Measurements from ENCODE around the gene ATP8A2.

The ATP8A2 gene

DNA sequence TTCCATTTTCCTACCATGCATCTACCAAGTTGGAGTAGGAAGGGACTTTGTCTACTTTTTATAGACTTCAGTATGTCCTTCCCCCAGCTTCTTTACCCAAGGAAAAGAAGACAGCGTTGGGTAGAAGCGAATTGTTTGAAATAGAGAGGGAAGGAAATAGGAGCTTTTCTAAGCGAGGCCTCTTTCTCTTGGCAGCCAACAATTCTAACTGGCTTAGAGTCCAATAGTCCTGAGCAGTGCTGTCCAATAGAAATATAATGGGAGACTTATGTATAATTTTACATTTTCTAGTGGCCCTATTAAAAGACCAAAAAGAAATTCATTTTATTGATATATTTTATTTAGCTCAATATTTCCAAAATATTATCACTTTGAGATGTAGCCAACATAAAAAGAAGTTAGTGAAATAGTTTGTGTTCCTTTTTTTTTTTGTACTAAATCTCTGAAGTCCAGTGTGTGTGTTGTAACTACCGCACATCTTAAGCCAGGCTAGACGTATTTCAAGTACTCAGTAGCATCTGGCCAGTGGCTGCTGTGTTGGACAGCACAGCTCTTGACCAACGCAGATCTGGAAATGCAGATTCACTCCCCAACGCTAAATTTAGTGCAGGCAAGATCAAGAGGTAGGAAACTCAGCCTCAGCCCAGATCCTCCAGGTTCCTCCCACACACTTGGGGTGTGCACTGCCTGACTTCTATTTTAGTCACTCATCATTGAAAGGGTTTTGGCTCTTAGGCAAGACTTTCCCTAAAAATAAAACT lies 500.9 kb downstream of the ATP8A2 start:
- peak overlapping the region; percentile 36 for H3K27ac Mint-ChIP-seq
- peaks cover 67% of the 10 kb centered on the region for H3K4me1 Mint-ChIP-seq (ENCODE audit: low read depth)
- H3K27me3 Mint-ChIP-seq, result no peaks in the 10 kb centered on the region
- peaks cover 2% of the 10 kb centered on the region for H3K36me3 Mint-ChIP-seq
- peak overlapping the region; percentile 58 for H3K4me3 Mint-ChIP-seq
- H3K9me3 Mint-ChIP-seq (ENCODE audit: low read depth), result peaks cover 16% of the 10 kb centered on the region

DNA sequence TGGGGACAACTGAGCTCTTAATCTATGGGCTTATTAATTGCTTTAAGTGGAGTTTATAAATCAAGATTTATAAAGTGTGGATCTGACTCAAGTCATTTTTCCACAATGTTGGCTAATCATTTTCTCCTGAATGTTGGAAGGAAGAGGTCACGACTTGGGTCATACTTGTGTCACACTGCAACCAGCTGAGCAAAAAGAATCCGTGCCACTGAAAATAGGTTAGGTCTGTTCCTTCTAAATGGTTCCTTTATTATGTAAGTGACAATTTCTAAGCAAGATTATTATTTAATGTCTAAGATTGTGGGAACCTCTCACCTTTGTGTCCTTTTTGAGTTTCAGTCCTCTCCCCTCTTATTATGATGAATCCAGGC lies 501.5 kb downstream of the ATP8A2 start:
- peaks cover 71% of the 10 kb centered on the region for H3K4me1 Mint-ChIP-seq (ENCODE audit: low read depth)

DNA sequence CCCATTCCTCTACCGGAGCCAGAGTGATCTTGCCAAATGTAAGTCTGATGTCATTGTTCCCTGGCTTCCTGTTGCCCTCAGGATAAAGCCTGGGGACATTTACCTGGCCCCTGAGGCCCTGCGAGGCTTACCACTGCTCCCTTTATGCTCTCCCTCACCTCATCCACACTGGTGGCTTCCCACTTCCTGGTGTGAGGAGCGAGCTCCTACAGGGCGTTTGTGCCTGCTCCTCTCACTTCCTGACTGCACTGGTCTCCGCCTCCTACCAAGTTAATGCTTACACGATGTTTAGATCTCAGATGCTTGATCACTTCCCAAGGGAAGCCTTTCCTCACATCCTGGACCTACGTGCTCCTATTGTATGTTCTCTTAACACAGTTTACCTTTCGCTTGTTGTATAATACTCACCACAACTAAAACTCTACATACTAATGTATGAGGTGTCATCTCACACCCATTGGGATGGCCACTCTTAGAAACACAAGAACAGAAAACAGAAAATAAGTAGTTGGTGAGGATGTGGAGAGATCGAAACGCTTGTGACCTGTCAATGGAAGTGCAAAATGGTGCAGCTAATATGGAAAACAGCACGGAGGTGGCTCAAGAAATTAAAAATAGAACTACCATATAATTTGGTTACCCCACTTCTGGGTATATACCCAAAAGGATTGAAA lies 502.4 kb downstream of the ATP8A2 start:
- Mint-ChIP-seq H3K9me3 (ENCODE audit: low read depth) (peaks cover 16% of the 10 kb centered on the region), H3K27ac (peak overlapping the region; percentile 90), H3K4me1 (ENCODE audit: low read depth) (peaks cover 75% of the 10 kb centered on the region), H3K27me3 (no peaks in the 10 kb centered on the region), H3K4me3 (peak overlapping the region; percentile 59), H3K36me3 (peaks cover 2% of the 10 kb centered on the region)

More for the DNA sequence above, 501.5 kb downstream of the ATP8A2 start:
- Mint-ChIP-seq H3K9me3 (ENCODE audit: low read depth) (peaks cover 16% of the 10 kb centered on the region), H3K4me3 (peak overlapping the region; percentile 58), H3K27me3 (no peaks in the 10 kb centered on the region), H3K36me3 (peaks cover 2% of the 10 kb centered on the region), H3K27ac (peak overlapping the region; percentile 36)

DNA sequence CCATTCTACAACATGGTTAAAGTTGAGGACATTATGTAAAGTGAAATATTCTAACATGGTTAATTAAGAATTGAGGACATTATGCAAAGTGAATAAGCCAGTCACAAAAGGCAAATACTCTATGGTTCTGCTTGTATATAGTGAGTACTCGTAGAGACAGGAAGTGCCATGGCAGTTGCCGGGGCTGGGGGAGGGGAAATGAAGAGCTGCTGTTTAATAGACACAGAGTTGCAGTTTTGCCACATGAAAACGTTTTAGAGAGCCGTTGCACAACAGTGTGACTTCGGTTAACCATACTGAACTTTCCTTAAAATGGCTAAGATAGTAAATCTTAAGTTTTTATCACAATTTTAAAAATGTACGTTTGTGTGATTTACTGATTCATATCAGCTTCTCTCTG lies 503.1 kb downstream of the ATP8A2 start:
- Mint-ChIP-seq H3K9me3 (ENCODE audit: low read depth) (peaks cover 16% of the 10 kb centered on the region), H3K36me3 (peaks cover 2% of the 10 kb centered on the region), H3K4me3 (peak overlapping the region; percentile 59), H3K27ac (peak overlapping the region; percentile 90), H3K4me1 (ENCODE audit: low read depth) (peaks cover 75% of the 10 kb centered on the region), H3K27me3 (no peaks in the 10 kb centered on the region)

DNA sequence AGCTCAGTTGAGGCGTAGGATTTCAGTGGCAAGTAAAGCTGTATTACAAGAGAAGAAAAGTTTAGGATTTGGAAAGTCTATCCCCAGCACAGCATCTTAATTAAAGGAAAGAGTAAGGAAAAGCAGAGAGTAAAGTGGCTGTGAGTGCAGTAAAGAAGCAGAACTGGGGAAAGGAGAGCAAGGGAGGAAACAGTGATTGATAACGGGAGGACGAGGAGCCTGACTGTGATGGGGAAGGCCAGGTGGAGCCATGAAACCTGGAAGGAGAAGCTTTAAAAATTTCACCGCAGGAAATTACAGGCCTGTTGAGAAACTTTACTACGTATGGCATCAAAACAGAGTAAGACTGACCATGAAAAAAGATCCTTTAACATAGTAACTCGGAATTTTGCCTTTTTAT lies 504.5 kb downstream of the ATP8A2 start:
- Mint-ChIP-seq H3K27me3 (no peaks in the 10 kb centered on the region), H3K27ac (peak overlapping the region; percentile 90), H3K4me3 (no peak overlapping the region), H3K4me1 (ENCODE audit: low read depth) (peaks cover 77% of the 10 kb centered on the region), H3K9me3 (ENCODE audit: low read depth) (peaks cover 16% of the 10 kb centered on the region), H3K36me3 (peaks cover 2% of the 10 kb centered on the region)

DNA sequence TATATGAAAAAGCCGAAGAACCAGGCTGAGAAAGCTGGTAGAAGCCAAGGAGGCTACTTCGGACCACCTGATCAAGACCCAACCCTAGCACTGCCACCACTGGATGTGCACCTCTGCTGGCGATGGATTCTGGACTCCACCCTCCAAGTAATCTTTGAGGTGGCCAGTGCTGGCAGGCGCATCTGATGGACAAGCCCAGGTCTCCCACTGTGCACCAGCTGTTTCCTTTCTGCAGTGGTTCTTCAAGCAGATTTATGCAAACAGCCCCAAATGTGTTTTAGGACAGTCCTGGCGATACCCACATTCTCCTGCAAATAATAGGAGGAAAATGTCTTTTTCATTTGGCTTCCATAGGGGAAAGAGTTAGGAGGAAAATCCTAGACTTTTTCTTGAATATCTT lies 507.7 kb downstream of the ATP8A2 start:
- Mint-ChIP-seq H3K27ac (no peak overlapping the region), H3K36me3 (no peaks in the 10 kb centered on the region), H3K27me3 (no peaks in the 10 kb centered on the region), H3K4me1 (ENCODE audit: low read depth) (peaks cover 83% of the 10 kb centered on the region), H3K4me3 (no peak overlapping the region), H3K9me3 (ENCODE audit: low read depth) (peaks cover 4% of the 10 kb centered on the region)

DNA sequence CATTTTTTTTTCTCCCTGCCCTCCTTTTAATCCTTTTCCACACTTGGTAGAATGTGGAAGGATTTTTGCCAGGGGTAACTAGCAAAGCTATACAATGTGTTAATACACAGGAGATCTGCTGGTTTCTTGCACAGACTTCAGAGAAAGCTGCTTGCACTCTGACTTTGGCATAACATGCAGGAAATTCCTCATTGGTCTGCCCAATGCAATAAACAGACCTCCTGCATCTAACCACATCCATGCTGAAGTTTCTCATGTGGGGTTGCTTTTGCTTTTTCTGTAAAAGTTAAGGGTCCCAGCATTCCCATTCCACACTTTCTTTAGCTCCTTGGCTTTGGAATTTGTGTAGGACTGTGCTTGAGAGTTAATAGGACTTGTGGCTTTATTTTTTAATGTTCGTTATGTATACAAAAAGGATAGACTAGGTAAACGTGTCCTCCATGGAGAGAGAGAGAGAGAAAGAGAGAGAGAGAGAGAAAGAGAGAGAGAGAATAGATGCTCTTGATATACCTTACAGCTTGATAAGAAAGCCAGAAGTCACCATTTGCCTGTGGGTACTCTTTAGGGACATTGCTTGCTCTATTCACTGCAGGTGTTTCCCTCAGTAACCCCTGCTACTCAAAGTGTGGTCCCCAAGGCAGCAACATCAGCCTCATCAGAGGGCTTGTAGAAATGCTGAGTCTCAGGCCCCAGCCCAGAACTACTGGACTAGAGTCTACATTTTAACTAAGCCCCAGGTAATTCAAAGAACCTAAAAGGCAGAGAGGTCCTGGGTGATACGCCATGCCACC lies 509.6 kb downstream of the ATP8A2 start:
- no peaks in the 10 kb centered on the region for H3K27me3 Mint-ChIP-seq
- H3K36me3 Mint-ChIP-seq, result no peaks in the 10 kb centered on the region
- peaks cover 74% of the 10 kb centered on the region for H3K4me1 Mint-ChIP-seq (ENCODE audit: low read depth)
- H3K4me3 Mint-ChIP-seq, result no peak overlapping the region
- H3K9me3 Mint-ChIP-seq (ENCODE audit: low read depth), result no peaks in the 10 kb centered on the region
- H3K27ac Mint-ChIP-seq, result no peak overlapping the region

DNA sequence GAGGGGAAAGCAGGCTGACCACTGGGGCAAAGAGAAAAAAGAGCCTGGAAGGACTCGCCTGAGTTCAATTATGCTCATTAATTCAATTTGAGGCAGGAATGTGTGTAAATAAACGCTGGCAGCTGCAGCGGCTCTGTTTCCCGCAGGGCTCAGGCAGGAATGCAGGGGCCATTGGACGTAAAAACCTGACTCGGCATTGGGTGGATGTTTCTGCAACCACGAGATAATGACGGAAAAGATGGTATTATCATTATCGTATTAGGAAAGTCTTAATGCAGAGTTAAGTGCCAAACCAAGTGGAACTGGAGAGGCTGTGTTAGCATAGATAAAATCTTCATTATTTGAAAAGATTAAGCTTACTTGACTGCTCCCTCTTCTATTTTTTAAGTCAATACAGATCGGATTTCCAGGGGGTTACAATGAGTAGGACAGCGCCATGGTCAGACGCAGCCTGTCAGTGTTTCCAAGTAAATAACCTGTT lies 510.2 kb downstream of the ATP8A2 start:
- Mint-ChIP-seq H3K9me3 (ENCODE audit: low read depth) (no peaks in the 10 kb centered on the region), H3K27me3 (no peaks in the 10 kb centered on the region), H3K36me3 (no peaks in the 10 kb centered on the region), H3K27ac (no peak overlapping the region), H3K4me1 (ENCODE audit: low read depth) (peaks cover 74% of the 10 kb centered on the region), H3K4me3 (no peak overlapping the region)

DNA sequence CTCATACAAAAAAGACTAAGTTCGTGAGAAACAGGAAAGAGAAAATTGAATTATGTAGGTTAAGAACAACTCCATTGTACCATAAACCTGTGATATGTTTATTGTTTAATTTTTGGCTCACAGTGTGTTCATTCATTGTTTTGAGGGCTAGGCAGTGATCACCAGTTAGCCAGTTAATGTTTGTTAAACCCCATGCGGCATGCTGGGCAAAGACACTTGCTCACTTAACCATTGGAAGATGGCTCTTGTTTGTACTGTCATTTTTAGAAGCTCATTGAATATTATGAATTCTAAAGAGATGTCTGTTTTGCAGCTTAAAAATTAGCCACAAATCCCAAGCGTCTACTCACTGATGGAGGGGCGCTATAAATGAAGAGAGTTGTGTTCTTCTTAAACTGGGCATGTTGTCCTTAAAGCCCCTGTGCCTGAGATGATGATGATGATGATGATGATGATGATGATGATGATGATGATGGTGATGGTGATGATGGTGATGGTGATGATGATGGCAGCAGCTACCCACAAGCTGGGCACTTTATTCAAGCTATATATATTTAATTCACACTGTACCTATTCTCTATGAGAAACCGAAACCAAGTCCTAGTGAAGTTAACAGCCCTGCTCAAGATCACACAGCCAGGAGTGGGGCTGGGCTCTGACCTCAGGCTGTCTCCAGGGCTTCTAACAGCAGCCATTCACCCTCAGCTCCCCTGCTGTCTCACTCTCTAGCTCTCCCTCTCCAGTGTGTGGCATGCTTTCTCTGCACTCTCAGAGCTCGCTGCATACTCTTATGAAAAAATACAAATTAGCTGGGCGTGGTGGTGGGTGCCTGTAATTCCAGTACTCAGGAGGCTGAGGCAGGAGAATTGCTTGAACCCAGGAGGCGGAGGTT lies 510.9 kb downstream of the ATP8A2 start:
- H3K27ac Mint-ChIP-seq, result no peak overlapping the region
- H3K4me3 Mint-ChIP-seq, result peak overlapping the region; percentile 12
- peaks cover 69% of the 10 kb centered on the region for H3K4me1 Mint-ChIP-seq (ENCODE audit: low read depth)
- no peaks in the 10 kb centered on the region for H3K9me3 Mint-ChIP-seq (ENCODE audit: low read depth)
- no peaks in the 10 kb centered on the region for H3K27me3 Mint-ChIP-seq
- H3K36me3 Mint-ChIP-seq, result no peaks in the 10 kb centered on the region

DNA sequence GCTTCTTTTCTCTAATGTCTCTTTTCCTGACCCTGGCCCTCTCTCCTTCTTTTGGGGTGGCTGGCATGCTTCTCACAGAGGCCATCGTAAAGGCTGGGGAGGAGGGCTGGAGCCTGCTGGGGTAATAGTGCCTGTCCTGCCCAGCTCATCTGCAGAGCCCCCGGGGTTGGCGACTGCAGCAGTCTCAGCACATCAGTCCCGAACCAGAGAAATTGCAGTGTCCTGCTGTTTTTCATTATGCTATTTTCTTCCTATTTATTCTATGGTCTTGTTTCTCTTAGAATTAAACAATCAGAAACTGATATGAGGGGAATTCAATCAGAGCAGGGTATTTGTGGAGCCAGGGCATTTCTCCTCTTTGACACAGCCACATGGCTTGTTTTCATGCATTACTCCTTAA lies 513.6 kb downstream of the ATP8A2 start:
- Mint-ChIP-seq H3K27ac (peak overlapping the region; percentile 46), H3K4me1 (ENCODE audit: low read depth) (peaks cover 64% of the 10 kb centered on the region), H3K36me3 (no peaks in the 10 kb centered on the region), H3K27me3 (no peaks in the 10 kb centered on the region), H3K9me3 (ENCODE audit: low read depth) (no peaks in the 10 kb centered on the region), H3K4me3 (no peak overlapping the region)

DNA sequence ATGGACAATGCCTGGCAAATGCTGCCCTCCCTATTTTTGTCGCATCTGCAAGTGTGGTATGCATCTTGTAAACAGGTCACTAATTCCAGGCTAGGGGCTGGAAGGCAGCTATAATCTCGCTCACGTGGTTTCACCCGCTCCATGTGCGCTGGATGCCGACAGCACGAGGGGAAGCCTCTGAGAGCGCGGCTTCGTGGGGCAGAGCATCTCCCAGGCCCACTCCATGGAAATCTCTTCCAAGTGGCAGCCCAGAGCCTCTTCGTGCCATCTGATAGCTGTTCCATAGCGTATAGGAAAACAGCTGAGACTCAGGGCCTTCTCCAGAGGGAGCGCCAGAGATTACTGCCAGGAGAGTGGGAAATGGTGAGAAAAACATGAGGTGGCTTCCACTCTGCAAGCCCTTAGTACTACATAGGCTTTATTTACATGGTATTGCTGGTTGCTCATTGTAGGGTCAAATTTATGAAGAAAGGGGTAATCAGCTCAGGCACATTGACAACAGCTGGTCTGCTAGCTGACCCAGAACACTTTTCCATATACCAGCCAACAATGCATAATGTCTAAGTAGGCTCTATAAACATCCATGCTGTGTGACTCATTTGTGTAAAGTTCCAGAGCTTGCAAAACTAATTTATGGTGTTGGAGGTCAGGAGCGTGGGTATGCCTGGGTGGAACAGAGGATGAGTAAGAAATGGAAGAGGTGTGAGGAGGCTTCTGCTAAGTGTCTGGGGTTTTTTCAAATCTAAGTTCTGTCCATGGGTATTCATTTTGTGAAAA lies 514.9 kb downstream of the ATP8A2 start:
- no peaks in the 10 kb centered on the region for H3K27me3 Mint-ChIP-seq
- peak overlapping the region; percentile 7 for H3K27ac Mint-ChIP-seq
- no peak overlapping the region for H3K4me3 Mint-ChIP-seq
- no peaks in the 10 kb centered on the region for H3K36me3 Mint-ChIP-seq
- peaks cover 58% of the 10 kb centered on the region for H3K4me1 Mint-ChIP-seq (ENCODE audit: low read depth)
- no peaks in the 10 kb centered on the region for H3K9me3 Mint-ChIP-seq (ENCODE audit: low read depth)

DNA sequence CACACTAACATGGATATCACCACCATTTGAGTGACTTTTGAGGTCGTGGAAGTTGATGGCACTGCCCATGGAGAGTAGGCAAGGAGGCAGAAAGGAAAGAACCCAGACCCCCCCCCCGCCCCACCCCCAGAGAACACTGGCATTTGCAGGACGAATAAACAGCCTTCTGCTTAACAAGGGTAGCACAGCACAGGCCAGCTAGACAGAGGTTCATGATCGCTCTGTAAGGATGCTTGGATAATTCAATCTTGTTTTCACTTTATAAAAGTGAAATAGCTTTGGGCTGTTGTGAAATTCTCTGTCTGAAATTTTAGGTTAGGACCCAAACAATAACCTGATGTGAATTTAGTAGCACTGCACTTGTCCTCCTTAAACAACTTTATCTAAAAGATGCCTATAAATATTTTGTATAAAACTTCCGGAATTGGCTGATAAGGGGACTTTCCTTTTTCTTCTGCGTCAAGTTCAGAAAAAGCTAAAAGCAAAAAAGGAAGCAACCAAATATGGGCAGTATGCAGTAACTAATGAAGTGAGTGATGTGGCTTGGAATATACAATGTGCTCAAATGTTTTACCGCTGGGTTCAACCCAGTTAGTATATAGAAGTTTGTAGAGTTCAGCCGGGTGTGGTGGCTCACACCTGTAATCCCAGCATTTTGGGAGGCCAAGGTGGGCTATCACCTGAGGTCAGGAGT lies 516.3 kb downstream of the ATP8A2 start:
- no peaks in the 10 kb centered on the region for H3K27me3 Mint-ChIP-seq
- H3K27ac Mint-ChIP-seq, result no peak overlapping the region
- H3K4me3 Mint-ChIP-seq, result no peak overlapping the region
- H3K9me3 Mint-ChIP-seq (ENCODE audit: low read depth), result no peaks in the 10 kb centered on the region
- H3K4me1 Mint-ChIP-seq (ENCODE audit: low read depth), result peaks cover 43% of the 10 kb centered on the region
- no peaks in the 10 kb centered on the region for H3K36me3 Mint-ChIP-seq

DNA sequence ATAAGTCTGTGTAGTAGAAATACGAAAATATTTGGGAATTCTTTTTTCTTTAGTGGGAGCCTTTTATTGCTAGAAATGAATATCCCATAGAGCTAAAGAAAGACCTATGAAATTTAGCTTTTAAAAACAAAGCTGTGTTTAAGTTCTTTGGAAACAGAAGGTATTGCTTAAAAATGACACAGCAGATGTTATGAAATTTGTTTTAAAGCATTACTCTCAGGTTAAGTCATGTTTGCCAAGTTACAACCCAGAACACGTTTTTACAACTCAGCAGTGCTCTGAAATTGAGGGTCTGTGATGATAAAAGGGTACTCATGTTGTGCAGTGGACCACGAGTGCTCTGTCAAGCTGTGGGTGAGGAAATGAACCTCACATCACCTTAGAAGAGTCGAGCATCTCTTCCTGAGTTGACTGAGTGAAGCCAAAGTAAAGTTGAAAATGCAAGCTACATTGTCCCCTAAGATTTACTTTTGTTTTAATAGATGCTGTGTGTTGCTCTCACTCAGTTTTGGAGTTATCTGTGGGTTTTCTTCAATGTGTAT lies 519.0 kb downstream of the ATP8A2 start:
- H3K27ac Mint-ChIP-seq, result no peak overlapping the region
- H3K4me3 Mint-ChIP-seq, result no peak overlapping the region
- peaks cover 2% of the 10 kb centered on the region for H3K9me3 Mint-ChIP-seq (ENCODE audit: low read depth)
- H3K27me3 Mint-ChIP-seq, result no peaks in the 10 kb centered on the region
- peaks cover 24% of the 10 kb centered on the region for H3K4me1 Mint-ChIP-seq (ENCODE audit: low read depth)
- no peaks in the 10 kb centered on the region for H3K36me3 Mint-ChIP-seq

Measured in activated naive CD8-positive, alpha-beta T cell (primary cell).